Measurements from ENCODE around the gene VAV3. TPM values are rescaled to one million over a fixed set of nuclear protein-coding genes. Genes with fewer than 3 reads are reported as not detected.

Gene VAV3
- total and polyA plus RNA-seq, 9 of the 15 experiments (the other 6 are each of a cell fraction or from before 2014, with no cell fraction given), result not detected

DNA sequence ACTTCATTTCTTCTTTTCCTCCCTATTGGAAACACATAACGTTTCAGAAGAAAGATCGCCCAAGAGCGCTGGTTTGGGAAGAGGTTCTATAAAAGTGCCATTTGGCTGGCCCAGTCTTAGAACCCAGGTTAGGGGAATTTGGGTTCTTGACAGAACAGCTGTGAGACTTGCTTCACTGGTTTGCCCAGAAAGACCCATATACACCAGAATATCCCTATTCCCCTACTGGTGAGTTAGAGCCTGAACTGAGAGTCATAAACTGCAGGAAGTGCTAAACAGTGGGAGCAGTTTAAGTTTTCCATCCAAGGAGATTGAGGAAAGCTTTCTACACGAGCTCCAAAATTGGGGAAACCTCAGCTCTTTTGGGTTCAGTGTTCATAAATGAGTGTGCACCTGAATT lies 275.2 kb downstream of the VAV3 start:
- FAIRE-seq (no peak), ATAC-seq (no peak), DNase-seq (ENCODE audit: extremely low read depth in 1 of 4, low spot score in 3 of 4) (no peak)
- no peaks in the 10 kb centered on the region for H3K36me3 ChIP-seq (ENCODE audit: control insufficient read depth, insufficient read depth, low read length)
- TF ChIP-seq TCF7 (IDR thresholded peaks at IDR 0.05; ENCODE audit: borderline replicate concordance), result no peak
- TF ChIP-seq LEF1 (IDR thresholded peaks at IDR 0.05), result no peak
- no peak for TF ChIP-seq MCM3 (IDR thresholded peaks at IDR 0.05)
- TF ChIP-seq MTA1 (IDR thresholded peaks at IDR 0.05; ENCODE audit: borderline replicate concordance), result no peak
- TF ChIP-seq, protein P1, sequence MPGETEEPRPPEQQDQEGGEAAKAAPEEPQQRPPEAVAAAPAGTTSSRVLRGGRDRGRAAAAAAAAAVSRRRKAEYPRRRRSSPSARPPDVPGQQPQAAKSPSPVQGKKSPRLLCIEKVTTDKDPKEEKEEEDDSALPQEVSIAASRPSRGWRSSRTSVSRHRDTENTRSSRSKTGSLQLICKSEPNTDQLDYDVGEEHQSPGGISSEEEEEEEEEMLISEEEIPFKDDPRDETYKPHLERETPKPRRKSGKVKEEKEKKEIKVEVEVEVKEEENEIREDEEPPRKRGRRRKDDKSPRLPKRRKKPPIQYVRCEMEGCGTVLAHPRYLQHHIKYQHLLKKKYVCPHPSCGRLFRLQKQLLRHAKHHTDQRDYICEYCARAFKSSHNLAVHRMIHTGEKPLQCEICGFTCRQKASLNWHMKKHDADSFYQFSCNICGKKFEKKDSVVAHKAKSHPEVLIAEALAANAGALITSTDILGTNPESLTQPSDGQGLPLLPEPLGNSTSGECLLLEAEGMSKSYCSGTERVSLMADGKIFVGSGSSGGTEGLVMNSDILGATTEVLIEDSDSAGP (CRISPR knock-in tag; IDR thresholded peaks at IDR 0.05), result no peak
- TF ChIP-seq GABPB1 (CRISPR knock-in tag; IDR thresholded peaks at IDR 0.05), result no peak
- TF ChIP-seq, protein P2, sequence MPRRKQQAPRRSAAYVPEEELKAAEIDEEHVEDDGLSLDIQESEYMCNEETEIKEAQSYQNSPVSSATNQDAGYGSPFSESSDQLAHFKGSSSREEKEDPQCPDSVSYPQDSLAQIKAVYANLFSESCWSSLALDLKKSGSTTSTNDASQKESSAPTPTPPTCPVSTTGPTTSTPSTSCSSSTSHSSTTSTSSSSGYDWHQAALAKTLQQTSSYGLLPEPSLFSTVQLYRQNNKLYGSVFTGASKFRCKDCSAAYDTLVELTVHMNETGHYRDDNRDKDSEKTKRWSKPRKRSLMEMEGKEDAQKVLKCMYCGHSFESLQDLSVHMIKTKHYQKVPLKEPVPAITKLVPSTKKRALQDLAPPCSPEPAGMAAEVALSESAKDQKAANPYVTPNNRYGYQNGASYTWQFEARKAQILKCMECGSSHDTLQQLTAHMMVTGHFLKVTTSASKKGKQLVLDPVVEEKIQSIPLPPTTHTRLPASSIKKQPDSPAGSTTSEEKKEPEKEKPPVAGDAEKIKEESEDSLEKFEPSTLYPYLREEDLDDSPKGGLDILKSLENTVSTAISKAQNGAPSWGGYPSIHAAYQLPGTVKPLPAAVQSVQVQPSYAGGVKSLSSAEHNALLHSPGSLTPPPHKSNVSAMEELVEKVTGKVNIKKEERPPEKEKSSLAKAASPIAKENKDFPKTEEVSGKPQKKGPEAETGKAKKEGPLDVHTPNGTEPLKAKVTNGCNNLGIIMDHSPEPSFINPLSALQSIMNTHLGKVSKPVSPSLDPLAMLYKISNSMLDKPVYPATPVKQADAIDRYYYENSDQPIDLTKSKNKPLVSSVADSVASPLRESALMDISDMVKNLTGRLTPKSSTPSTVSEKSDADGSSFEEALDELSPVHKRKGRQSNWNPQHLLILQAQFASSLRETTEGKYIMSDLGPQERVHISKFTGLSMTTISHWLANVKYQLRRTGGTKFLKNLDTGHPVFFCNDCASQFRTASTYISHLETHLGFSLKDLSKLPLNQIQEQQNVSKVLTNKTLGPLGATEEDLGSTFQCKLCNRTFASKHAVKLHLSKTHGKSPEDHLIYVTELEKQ (CRISPR knock-in tag; IDR thresholded peaks at IDR 0.05), result no peak
- TF ChIP-seq ZBTB17 (CRISPR knock-in tag; IDR thresholded peaks at IDR 0.05), result no peak
- no peak for TF ChIP-seq TRIM24 (IDR thresholded peaks at IDR 0.05)
- TF ChIP-seq PURB (CRISPR knock-in tag; IDR thresholded peaks at IDR 0.05; ENCODE audit: low read depth), result no peak
- no peak for TF ChIP-seq PML (IDR thresholded peaks at IDR 0.05; ENCODE audit: low read length)
- TF ChIP-seq TFAM (CRISPR knock-in tag; conservative IDR thresholded peaks at IDR 0.05), result no peak
- no peak for TF ChIP-seq POLR2G (IDR thresholded peaks at IDR 0.05; ENCODE audit: low read depth, low read length)
- no peak for TF ChIP-seq ZNF263 (CRISPR knock-in tag; IDR thresholded peaks at IDR 0.05; ENCODE audit: borderline replicate concordance)
- TF ChIP-seq BRCA1 (IDR thresholded peaks at IDR 0.05), result no peak
- TF ChIP-seq BRCA1 (CRISPR knock-in tag; IDR thresholded peaks at IDR 0.05), result no peak
- ChIA-PET CTCF (ENCODE audit: low intra/inter-chr PET ratio) (no interaction called here), POLR2A (no interaction called here)
- 0% methylated on average over 4 of the region's 4 CpGs for WGBS (ENCODE audit: insufficient coverage, low coverage, missing lambda C conversion rate)
- no peaks in the 10 kb centered on the region for H3K4me1 ChIP-seq (replicated peaks in 1 of 2; ENCODE audit: control insufficient read depth in 2 of 2, insufficient read depth in 2 of 2, low read length in 2 of 2)
- no peak overlapping the region for H3K9ac ChIP-seq (ENCODE audit: insufficient read depth in 1 of 2, low read depth in 2 of 2, low read length in 2 of 2)
- H2AFZ ChIP-seq (ENCODE audit: low read depth, low read length), result no peak overlapping the region
- H3K9me1 ChIP-seq (ENCODE audit: control insufficient read depth, insufficient read depth, low read length), result no peaks in the 10 kb centered on the region
- H3K27ac ChIP-seq (ENCODE audit: extremely low read depth, low read depth, low read length), result no peak overlapping the region
- H3K27me3 ChIP-seq (ENCODE audit: control insufficient read depth in 2 of 2, insufficient read depth in 2 of 2, low read length in 2 of 2), result no peaks in the 10 kb centered on the region
- H3K9me3 ChIP-seq (replicated peaks; ENCODE audit: control insufficient read depth, insufficient read depth, low read depth, low read length), result no peaks in the 10 kb centered on the region
- intact Hi-C loops (cut with micrococcal nuclease) (no loop called here), in situ Hi-C loops (cut with MboI) (no loop called here)
- H3K4me2 ChIP-seq (ENCODE audit: insufficient read depth, low read length), result no peak overlapping the region
- no peak overlapping the region for H3K4me3 ChIP-seq
- H3K79me2 ChIP-seq (ENCODE audit: control insufficient read depth, insufficient read depth, low read length), result no peaks in the 10 kb centered on the region
- no peaks in the 10 kb centered on the region for H4K20me1 ChIP-seq (replicated peaks; ENCODE audit: control insufficient read depth, insufficient read depth, low read length)
- BruUV-seq (replicated peaks), result no TSS peak
